GM12878 (cell line): ENCODE measurements around the gene WHRN. TPM values are rescaled to one million over a fixed set of nuclear protein-coding genes. Genes with fewer than 3 reads are reported as not detected.

Source experiments
- ATAC-seq: fragments of 200-7000 bp; cut with Tn5 transposase; 3 replicates; pipeline ENCODE4 v1.9.1; 2020; ENCODE audit warnings: mild to moderate bottlenecking, moderate library complexity
- BruUV-seq: library from RNA; stranded (reverse); fragments of 400-500 nt; replicated peaks from 2 replicates; lab custom pipeline; 2021; lab: Mats Ljungman, UMichigan
- CTCF ChIA-PET: fragments of 300-600 bp; sonication (Branson Sonifier 250); formaldehyde crosslinking; extraction: SDS; loops from one replicate; lab custom pipeline; 2021; ENCODE audit warnings: inconsistent platforms; lab: Yijun Ruan, JAX
- POLR2A ChIA-PET: fragments of 350-600 bp; formaldehyde crosslinking; extraction: SDS; loops from one replicate; lab custom pipeline; 2021; ENCODE audit warnings: inconsistent platforms; lab: Charles Lee
- RAD21 ChIA-PET: fragments of 300-600 bp; sonication (Branson Sonifier 250); formaldehyde crosslinking; loops from one replicate; lab custom pipeline; 2023; ENCODE audit warnings: antibody characterized with exemption; ENCODE audit not compliant: unreplicated experiment; lab: Charles Lee
- SMC1A ChIA-PET: fragments of 300-600 bp; sonication (Branson Sonifier 250); formaldehyde crosslinking; loops from one replicate; lab custom pipeline; 2023; ENCODE audit not compliant: unreplicated experiment, uncharacterized antibody; lab: Charles Lee
- DNase-seq: peaks from one replicate; pipeline ENCODE4 v3.0.0-alpha.2; 2011; ENCODE audit warnings: low read depth, low spot score
- FAIRE-seq: peaks from 3 replicates; lab custom pipeline; 2011; peaks lifted over from hg19 to GRCh38; lab: Jason Lieb, UNC
- H2AFZ ChIP-seq: 2 replicates; pipeline ENCODE4 v1.6.0; 2011; ENCODE audit warnings: low read depth, low read length, control low read depth; ENCODE audit not compliant: control insufficient read depth
- H3K27ac ChIP-seq: 2 replicates; pipeline ENCODE4 v1.5.1; 2011; ENCODE audit warnings: control low read depth; ENCODE audit not compliant: control insufficient read depth, insufficient read depth
- H3K27me3 ChIP-seq, 2 experiments: replicated peaks in 1 of 2; 2 replicates each; pipeline versions ENCODE4 v1.6.0 to v1.6.1; 2011; ENCODE audit warnings: low read length in 1 of 2; ENCODE audit not compliant: control insufficient read depth in 2 of 2, insufficient read depth in 2 of 2
- H3K36me3 ChIP-seq, 2 experiments: 2 replicates each; pipeline ENCODE4 v1.5.1; 2011; ENCODE audit warnings: low read length in 1 of 2; ENCODE audit not compliant: control insufficient read depth in 2 of 2, insufficient read depth in 2 of 2
- H3K4me1 ChIP-seq: 2 replicates; pipeline ENCODE4 v1.6.1; 2011; ENCODE audit warnings: mild to moderate bottlenecking, low read length, moderate library complexity, mixed read lengths; ENCODE audit not compliant: control insufficient read depth, insufficient read depth
- H3K4me2 ChIP-seq: 2 replicates; pipeline ENCODE4 v1.6.0; 2011; ENCODE audit warnings: control low read depth; ENCODE audit not compliant: control insufficient read depth, insufficient read depth
- H3K4me3 ChIP-seq: fragments of 200-600 bp; sonication (generic); 2 replicates; pipeline ENCODE4 v1.5.1; 2016
- H3K79me2 ChIP-seq: 2 replicates; pipeline ENCODE4 v1.6.0; 2011; ENCODE audit warnings: low read length; ENCODE audit not compliant: control insufficient read depth, insufficient read depth
- H3K9ac ChIP-seq: 2 replicates; pipeline ENCODE4 v1.8.0; 2011; ENCODE audit warnings: low read length, control low read depth, mixed read lengths; ENCODE audit not compliant: control insufficient read depth, insufficient read depth
- H3K9me3 ChIP-seq: replicated peaks from 3 replicates; pipeline ENCODE4 v1.5.1; 2011; ENCODE audit warnings: mild to moderate bottlenecking, low read length; ENCODE audit not compliant: control insufficient read depth, insufficient read depth
- H4K20me1 ChIP-seq: 2 replicates; pipeline ENCODE4 v1.6.0; 2011; ENCODE audit not compliant: control insufficient read depth, insufficient read depth
- BACH1 ChIP-seq: fragments of 450-650 bp; IDR thresholded peaks from 2 replicates; pipeline ENCODE4 v1.6.1; 2017; ENCODE audit warnings: mild to moderate bottlenecking, borderline replicate concordance
- BHLHE40 ChIP-seq, 2 experiments: fragments of 450-650 bp in 1 of 2; IDR thresholded peaks; 2 replicates each; pipeline ENCODE4 v1.6.1; 2011 to 2017; ENCODE audit warnings: low read depth in 2 of 2, borderline replicate concordance in 1 of 2, improper control_type of control experiment in 1 of 2, low read length in 1 of 2, mild to moderate bottlenecking in 1 of 2
- ESRRA ChIP-seq: IDR thresholded peaks from 2 replicates; pipeline ENCODE4 v1.6.1; 2012; ENCODE audit warnings: mild to moderate bottlenecking, low read length, improper control_type of control experiment
- FOXM1 ChIP-seq: IDR thresholded peaks from 2 replicates; pipeline ENCODE4 v1.6.1; 2012; ENCODE audit warnings: low read depth, mild to moderate bottlenecking, inconsistent platforms, low read length, moderate library complexity
- GABPA ChIP-seq: IDR thresholded peaks from 2 replicates; pipeline ENCODE4 v1.6.1; 2014; ENCODE audit warnings: antibody characterized with exemption, low read depth, mild to moderate bottlenecking, inconsistent platforms
- IRF4 ChIP-seq: IDR thresholded peaks from 2 replicates; pipeline ENCODE4 v1.6.1; 2011; ENCODE audit warnings: low read depth, low read length
- MTA2 ChIP-seq: fragments of 450-650 bp; IDR thresholded peaks from 2 replicates; pipeline ENCODE4 v1.6.1; 2016; ENCODE audit warnings: low read depth, mild to moderate bottlenecking, moderate library complexity
- RAD21 ChIP-seq: IDR thresholded peaks from 2 replicates; pipeline ENCODE4 v1.6.1; 2011; ENCODE audit warnings: mild to moderate bottlenecking, low read depth, low read length, moderate library complexity; ENCODE audit not compliant: insufficient read depth
- SREBF2 ChIP-seq: IDR thresholded peaks from 2 replicates; pipeline ENCODE4 v1.6.1; 2012; ENCODE audit warnings: mild to moderate bottlenecking, low read length
- YBX1 ChIP-seq: fragments of 450-650 bp; IDR thresholded peaks from 2 replicates; pipeline ENCODE4 v1.6.1; 2016; ENCODE audit warnings: antibody characterized with exemption
- ZNF384 ChIP-seq: IDR thresholded peaks from 2 replicates; pipeline ENCODE4 v1.6.1; 2012; ENCODE audit warnings: low read depth, mild to moderate bottlenecking, low read length, improper control_type of control experiment, borderline replicate concordance
- ZSCAN29 ChIP-seq: fragments of 450-650 bp; IDR thresholded peaks from 2 replicates; pipeline ENCODE4 v1.6.1; 2017; ENCODE audit warnings: mild to moderate bottlenecking, moderate library complexity
- WGBS: methylation state at CpG from one replicate; pipeline ENCODE4 v1.1.6; 2016; ENCODE audit warnings: low lambda C conversion rate; ENCODE audit not compliant: insufficient replicate concordance, insufficient coverage; ENCODE audit errors: missing lambda C conversion rate; 5-methylcytosine and 5-hydroxymethylcytosine counted together
- in situ Hi-C: fragments of 300-500 bp; cut with MboI; formaldehyde crosslinking; loops from 9 replicates; pipeline ENCODE4 v1.14.3; 2018; ENCODE audit warnings: mixed read lengths
- intact Hi-C: fragments of 100-400 bp; cut with micrococcal nuclease; formaldehyde crosslinking; loops from one replicate; pipeline ENCODE4 v1.14.2; 2022; ENCODE audit not compliant: unreplicated experiment
- polyA plus RNA-seq, 11 experiments: library from polyadenylated mRNA; depleted of rRNA in 4 of 11; unstranded in 6 of 11; stranded (reverse) in 5 of 11; fragments of >200 nt; fragmentation: Nextera tagmentation in 4 of 11; fragmentation: Illumina TruSeq in 1 of 11; extraction: Ambion mirVana in 4 of 11; extraction: Trizol in 1 of 11; gene quantifications; 1 replicate in 1 of 11; 2 replicates in 10 of 11; pipeline versions ENCODE4 v1.2.1 to v1.2.3, GENCODE V29; 2011 to 2016; ENCODE audit warnings: inconsistent platforms in 2 of 11, missing spikeins in 2 of 11, low read depth in 1 of 11
- total RNA-seq, 4 experiments: library from RNA; depleted of rRNA in 3 of 4; stranded (reverse); fragments of >200 nt in 3 of 4; fragmentation: Illumina TruSeq in 1 of 4; extraction: Trizol in 1 of 4; gene quantifications; 2 replicates each; pipeline versions ENCODE4 v1.2.1 to v1.2.3, GENCODE V29; 2013 to 2021
- TF ChIP-seq, protein P1 (sequence below): IDR thresholded peaks from 2 replicates; pipeline ENCODE4 v1.6.1; 2012; ENCODE audit warnings: low read depth, low read length, improper control_type of control experiment

The WHRN gene
- total and polyA plus RNA-seq, 10 of the 15 experiments (the other 5 are each of a cell fraction or from before 2014, with no cell fraction given), result 0.04 to 18.2 (median 0.68) TPM; not detected in 1

DNA sequence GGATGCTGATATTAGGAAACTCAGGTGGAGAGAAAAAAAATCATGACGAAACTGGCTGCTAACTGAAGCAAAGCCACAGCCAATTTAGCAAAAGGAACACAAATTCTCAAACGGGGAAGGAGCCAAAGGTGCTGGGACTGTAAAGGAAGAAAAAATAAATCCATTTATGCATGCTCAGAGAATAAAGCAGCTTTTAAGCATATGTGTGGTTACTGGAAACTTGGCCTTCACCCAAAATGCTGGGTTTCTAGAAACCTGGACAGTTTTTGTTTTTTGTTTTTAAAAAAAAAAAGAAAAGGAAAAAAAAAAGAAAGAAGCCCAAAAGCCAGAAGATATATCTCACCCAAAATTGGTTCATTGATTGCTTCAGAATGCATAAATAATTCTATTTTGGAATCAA is 8.0 kb downstream of the WHRN start:
- ChIA-PET CTCF (interaction anchor here (1.1 to 3.9 kb wide), 4 partner anchors 9 to 156 kb away, joined by 5 to 29 read pairs (median 16); no protein-coding TSS in a partner anchor), RAD21 (interaction anchor here (0.6 to 2.3 kb wide), 7 partner anchors 9 to 156 kb away, joined by 3 to 10 read pairs (median 5); no protein-coding TSS in a partner anchor), SMC1A (interaction anchor here (0.6 to 10.1 kb wide), 4 partner anchors 11 to 156 kb away, joined by 3 to 177 read pairs (median 7); no protein-coding TSS in a partner anchor), POLR2A (interaction anchor here (0.8 to 2.6 kb wide), 4 partner anchors 9 to 130 kb away, joined by 3 to 11 read pairs (median 4); no protein-coding TSS in a partner anchor)
- H3K79me2 ChIP-seq, result no peaks in the 10 kb centered on the region
- peaks cover 0 to 6% of the 10 kb centered on the region in 2 experiments; a peak in 2 of 4 replicates for H3K27me3 ChIP-seq
- H4K20me1 ChIP-seq, result no peaks in the 10 kb centered on the region
- H3K27ac ChIP-seq, result no peak overlapping the region
- no peak overlapping the region for H2AFZ ChIP-seq
- no peak overlapping the region for H3K9ac ChIP-seq
- BruUV-seq, result no TSS peak
- FAIRE-seq, result no peak
- intact Hi-C loops (no loop called here), in situ Hi-C loops (no loop called here)
- H3K9me3 ChIP-seq, result no peaks in the 10 kb centered on the region; the same call in 2 of the 3 replicates
- no peak for ATAC-seq
- WGBS, result 16% methylated on average over 2 of the region's 2 CpGs
- H3K36me3 ChIP-seq, result no peaks in the 10 kb centered on the region
- H3K4me3 ChIP-seq, result no peak overlapping the region
- H3K4me1 ChIP-seq, result no peaks in the 10 kb centered on the region; the same call in 1 of the 2 replicates
- TF ChIP-seq ZNF384, result peak; percentile 35; the same call in 1 of the 2 replicates
- no peak for TF ChIP-seq GABPA
- TF ChIP-seq ZSCAN29, result no peak
- DNase-seq, result no peak
- no peak overlapping the region for H3K4me2 ChIP-seq

DNA sequence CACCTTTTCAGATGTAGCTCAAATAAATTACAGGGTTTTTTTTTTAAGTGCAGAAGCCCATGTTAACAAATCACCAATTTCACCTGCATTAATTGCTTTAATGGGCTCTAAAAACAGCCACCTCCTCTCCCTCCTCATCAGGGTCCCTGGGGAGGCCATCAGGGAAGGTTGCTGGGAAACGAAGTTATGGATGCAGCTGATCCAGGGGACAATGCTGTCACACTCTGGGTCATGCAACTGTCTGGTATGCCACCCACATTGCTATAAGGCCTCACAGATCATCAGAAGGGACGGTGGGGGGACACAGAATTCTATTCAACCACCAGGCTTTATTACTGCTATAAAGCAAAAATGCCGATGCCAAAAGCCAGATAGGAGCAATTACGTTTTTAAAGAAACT is 9.3 kb downstream of the WHRN start:
- in situ Hi-C loops (no loop called here), intact Hi-C loops (no loop called here)
- no peak for ATAC-seq
- Histone ChIP-seq H3K36me3 (no peaks in the 10 kb centered on the region), H3K27me3 (peaks cover 0 to 6% of the 10 kb centered on the region in 2 experiments; a peak in 2 of 4 replicates), H3K4me1 (no peaks in the 10 kb centered on the region; the same call in 1 of the 2 replicates), H3K79me2 (no peaks in the 10 kb centered on the region), H4K20me1 (no peaks in the 10 kb centered on the region), H3K4me3 (no peak overlapping the region)
- SMC1A ChIA-PET, result interaction anchor here (1.4 to 10.1 kb wide), 4 partner anchors 7 to 157 kb away, joined by 11 to 177 read pairs (median 14); no protein-coding TSS in a partner anchor
- BruUV-seq, result no TSS peak
- CTCF ChIA-PET, result interaction anchor here (0.6 to 3.9 kb wide), 7 partner anchors 8 to 106 kb away, joined by 3 to 29 read pairs (median 4); partner anchors contain the start of gene ATP6V1G1
- POLR2A ChIA-PET, result interaction anchor here (0.6 to 2.6 kb wide), 7 partner anchors 9 to 494 kb away, joined by 3 to 11 read pairs (median 3); no protein-coding TSS in a partner anchor
- TF ChIP-seq BACH1 (no peak), BHLHE40 (IDR thresholded peaks at IDR 0.05; ENCODE audit: borderline replicate concordance in 1 of 2, low read depth in 2 of 2, low read length in 1 of 2) (no peak), IRF4 (no peak), ESRRA (no peak), FOXM1 (no peak), RAD21 (no peak), MTA2 (no peak), SREBF2 (no peak), YBX1 (no peak)
- TF ChIP-seq, protein P1, sequence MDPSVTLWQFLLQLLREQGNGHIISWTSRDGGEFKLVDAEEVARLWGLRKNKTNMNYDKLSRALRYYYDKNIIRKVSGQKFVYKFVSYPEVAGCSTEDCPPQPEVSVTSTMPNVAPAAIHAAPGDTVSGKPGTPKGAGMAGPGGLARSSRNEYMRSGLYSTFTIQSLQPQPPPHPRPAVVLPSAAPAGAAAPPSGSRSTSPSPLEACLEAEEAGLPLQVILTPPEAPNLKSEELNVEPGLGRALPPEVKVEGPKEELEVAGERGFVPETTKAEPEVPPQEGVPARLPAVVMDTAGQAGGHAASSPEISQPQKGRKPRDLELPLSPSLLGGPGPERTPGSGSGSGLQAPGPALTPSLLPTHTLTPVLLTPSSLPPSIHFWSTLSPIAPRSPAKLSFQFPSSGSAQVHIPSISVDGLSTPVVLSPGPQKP, result no peak
- TF ChIP-seq, all 136 proteins: peak for 0
- Histone ChIP-seq H3K27ac (no peak overlapping the region), H3K9me3 (no peaks in the 10 kb centered on the region; the same call in 2 of the 3 replicates), H3K9ac (no peak overlapping the region), H3K4me2 (no peak overlapping the region), H2AFZ (no peak overlapping the region)
- no peak for FAIRE-seq
- RAD21 ChIA-PET, result interaction anchor here (0.6 to 2.3 kb wide), 3 partner anchors 12 to 121 kb away, joined by 3 to 10 read pairs (median 4); no protein-coding TSS in a partner anchor
- 24% methylated on average over 4 of the region's 4 CpGs for WGBS
- DNase-seq, result no peak
